WTC11 (cell line): ENCODE measurements around the gene PPP1CB. TPM values are rescaled to one million over a fixed set of nuclear protein-coding genes. Genes with fewer than 3 reads are reported as not detected.

Source experiments
- ATAC-seq: fragments of 200-7000 bp; cut with Tn5 transposase; 2 replicates; pipeline ENCODE4 v1.10.0; 2021; ENCODE audit warnings: mild to moderate bottlenecking, moderate library complexity
- CTCF ChIA-PET: fragments of 300-600 bp; sonication (Branson Sonifier 250); formaldehyde crosslinking; loops from one replicate; lab custom pipeline; 2021; ENCODE audit warnings: antibody characterized with exemption; lab: Charles Lee
- POLR2A ChIA-PET: fragments of 350-600 bp; sonication (Branson Sonifier 250); formaldehyde crosslinking; loops from one replicate; lab custom pipeline; 2021; ENCODE audit warnings: antibody characterized with exemption; lab: Charles Lee
- DNase-seq: peaks from one replicate; pipeline ENCODE4 v3.0.0; 2021; ENCODE audit warnings: low spot score
- H3K27ac Mint-ChIP-seq: 2 replicates; pipeline ENCODE4 v1.8.0; 2021; ENCODE audit warnings: mixed read lengths
- H3K27me3 Mint-ChIP-seq: 2 replicates; pipeline ENCODE4 v1.8.0; 2021; ENCODE audit warnings: low read depth, mild to moderate bottlenecking, moderate library complexity, mixed read lengths
- H3K36me3 Mint-ChIP-seq: 2 replicates; pipeline ENCODE4 v1.8.0; 2021; ENCODE audit warnings: mixed read lengths
- H3K4me1 Mint-ChIP-seq: 2 replicates; pipeline ENCODE4 v1.8.0; 2022; ENCODE audit warnings: mixed read lengths
- H3K4me3 Mint-ChIP-seq: 2 replicates; pipeline ENCODE4 v1.8.0; 2021; ENCODE audit warnings: mild to moderate bottlenecking, moderate library complexity, mixed read lengths
- H3K9me3 Mint-ChIP-seq: 2 replicates; pipeline ENCODE4 v1.8.0; 2021; ENCODE audit warnings: mixed read lengths
- ETV6 ChIP-seq: sonication (generic); formaldehyde crosslinking; IDR thresholded peaks from 2 replicates; pipeline ENCODE4 v1.8.1; 2022; ENCODE audit warnings: mild to moderate bottlenecking, missing genetic modification reagents
- FOXJ3 ChIP-seq: sonication (generic); formaldehyde crosslinking; IDR thresholded peaks from 2 replicates; pipeline ENCODE4 v1.9.0; 2021; ENCODE audit warnings: missing genetic modification reagents, mild to moderate bottlenecking, borderline replicate concordance
- NFATC4 ChIP-seq: fragments of 250-450 bp; sonication (Bioruptor Pico); IDR thresholded peaks from 2 replicates; pipeline ENCODE4 v1.9.0; 2021; ENCODE audit warnings: mild to moderate bottlenecking
- NFE2L1 ChIP-seq: sonication (generic); formaldehyde crosslinking; IDR thresholded peaks from 2 replicates; pipeline ENCODE4 v1.8.1; 2023; ENCODE audit warnings: missing genetic modification reagents
- TEAD1 ChIP-seq: sonication (generic); formaldehyde crosslinking; IDR thresholded peaks from 2 replicates; pipeline ENCODE4 v1.8.0; 2022; ENCODE audit warnings: mild to moderate bottlenecking, missing genetic modification reagents
- ZNF121 ChIP-seq: sonication (generic); formaldehyde crosslinking; IDR thresholded peaks from 2 replicates; pipeline ENCODE4 v1.8.0; 2023; ENCODE audit warnings: missing genetic modification reagents
- ZNF219 ChIP-seq: sonication (generic); formaldehyde crosslinking; IDR thresholded peaks from 2 replicates; pipeline ENCODE4 v1.8.0; 2023; ENCODE audit warnings: missing genetic modification reagents, mild to moderate bottlenecking, borderline replicate concordance
- total RNA-seq: library from RNA; stranded (reverse); gene quantifications from 3 replicates; pipeline ENCODE4 v1.2.3, GENCODE V29; 2021
- TF ChIP-seq, protein P1 (sequence below): sonication (generic); formaldehyde crosslinking; IDR thresholded peaks from 2 replicates; pipeline ENCODE4 v1.8.1; 2023; ENCODE audit warnings: mild to moderate bottlenecking, moderate library complexity, missing genetic modification reagents
- TF ChIP-seq, protein P2 (sequence below): sonication (generic); formaldehyde crosslinking; IDR thresholded peaks from 2 replicates; pipeline ENCODE4 v1.8.0; 2022; ENCODE audit warnings: mild to moderate bottlenecking, missing genetic modification reagents
- TF ChIP-seq, protein P3 (sequence below): sonication (generic); formaldehyde crosslinking; IDR thresholded peaks from 2 replicates; pipeline ENCODE4 v1.8.0; 2022; ENCODE audit warnings: mild to moderate bottlenecking, missing genetic modification reagents
- TF ChIP-seq, protein P4 (sequence below): sonication (generic); formaldehyde crosslinking; IDR thresholded peaks from 2 replicates; pipeline ENCODE4 v1.8.1; 2023; ENCODE audit warnings: mild to moderate bottlenecking, missing genetic modification reagents, moderate library complexity
- TF ChIP-seq, protein P5 (sequence below): sonication (generic); formaldehyde crosslinking; IDR thresholded peaks from 2 replicates; pipeline ENCODE4 v1.8.1; 2022; ENCODE audit warnings: missing genetic modification reagents, borderline replicate concordance
- TF ChIP-seq, protein P6 (sequence below): fragments of 200-600 bp; IDR thresholded peaks from 2 replicates; pipeline ENCODE4 v1.8.0; 2022; ENCODE audit warnings: antibody characterized with exemption
- TF ChIP-seq, protein P7 (sequence below): fragments of 250-450 bp; sonication (Bioruptor Pico); IDR thresholded peaks from 2 replicates; pipeline ENCODE4 v1.9.0; 2021; ENCODE audit warnings: mild to moderate bottlenecking, borderline replicate concordance
- TF ChIP-seq, protein P8 (sequence below): sonication (generic); formaldehyde crosslinking; IDR thresholded peaks from 2 replicates; pipeline ENCODE4 v1.8.1; 2023; ENCODE audit warnings: mild to moderate bottlenecking, missing genetic modification reagents, borderline replicate concordance
- TF ChIP-seq, protein P9 (sequence below): sonication (generic); formaldehyde crosslinking; IDR thresholded peaks from 2 replicates; pipeline ENCODE4 v1.8.0; 2022; ENCODE audit warnings: missing genetic modification reagents

The PPP1CB gene
- total RNA-seq, 1 experiment from 2014 or later, result 133 TPM

DNA sequence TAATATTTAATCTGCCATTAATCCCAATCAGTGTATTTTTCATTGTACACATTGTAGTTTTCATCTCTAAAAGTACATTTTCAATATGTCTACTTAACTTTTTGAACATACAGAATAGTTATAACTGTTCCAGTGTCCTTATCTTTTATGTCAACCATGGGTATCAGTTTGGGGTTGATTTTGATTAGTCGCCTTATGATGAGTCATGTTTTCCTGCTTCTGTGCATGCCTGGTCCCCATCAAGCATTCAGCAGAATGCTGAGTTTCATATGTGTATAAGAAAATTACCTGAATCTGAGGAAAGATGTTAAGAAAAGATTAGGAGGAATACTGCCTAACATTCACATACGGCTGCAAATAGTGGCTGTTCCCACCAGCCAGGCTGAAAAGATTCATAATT, 76.8 kb downstream of the PPP1CB start:
- Mint-ChIP-seq H3K27me3 (no peaks in the 10 kb centered on the region; the same call in 1 of the 2 replicates), H3K27ac (no peak overlapping the region), H3K36me3 (no peaks in the 10 kb centered on the region), H3K9me3 (no peaks in the 10 kb centered on the region), H3K4me3 (no peak overlapping the region), H3K4me1 (no peaks in the 10 kb centered on the region)
- ChIA-PET POLR2A (interaction anchor here (0.6 kb wide), 1 partner anchor 49 kb away, joined by 4 read pairs; no protein-coding TSS in a partner anchor), CTCF (no interaction called here)
- ATAC-seq (no peak), DNase-seq (no peak)
- TF ChIP-seq, protein P1, sequence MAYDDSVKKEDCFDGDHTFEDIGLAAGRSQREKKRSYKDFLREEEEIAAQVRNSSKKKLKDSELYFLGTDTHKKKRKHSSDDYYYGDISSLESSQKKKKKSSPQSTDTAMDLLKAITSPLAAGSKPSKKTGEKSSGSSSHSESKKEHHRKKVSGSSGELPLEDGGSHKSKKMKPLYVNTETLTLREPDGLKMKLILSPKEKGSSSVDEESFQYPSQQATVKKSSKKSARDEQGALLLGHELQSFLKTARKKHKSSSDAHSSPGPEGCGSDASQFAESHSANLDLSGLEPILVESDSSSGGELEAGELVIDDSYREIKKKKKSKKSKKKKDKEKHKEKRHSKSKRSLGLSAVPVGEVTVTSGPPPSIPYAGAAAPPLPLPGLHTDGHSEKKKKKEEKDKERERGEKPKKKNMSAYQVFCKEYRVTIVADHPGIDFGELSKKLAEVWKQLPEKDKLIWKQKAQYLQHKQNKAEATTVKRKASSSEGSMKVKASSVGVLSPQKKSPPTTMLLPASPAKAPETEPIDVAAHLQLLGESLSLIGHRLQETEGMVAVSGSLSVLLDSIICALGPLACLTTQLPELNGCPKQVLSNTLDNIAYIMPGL (CRISPR knock-in tag), result no peak
- TF ChIP-seq NFATC4 (CRISPR knock-in tag), result no peak
- TF ChIP-seq TEAD1 (CRISPR knock-in tag), result no peak
- TF ChIP-seq FOXJ3 (CRISPR knock-in tag), result no peak
- TF ChIP-seq ZNF219 (CRISPR knock-in tag), result no peak
- TF ChIP-seq, protein P2, sequence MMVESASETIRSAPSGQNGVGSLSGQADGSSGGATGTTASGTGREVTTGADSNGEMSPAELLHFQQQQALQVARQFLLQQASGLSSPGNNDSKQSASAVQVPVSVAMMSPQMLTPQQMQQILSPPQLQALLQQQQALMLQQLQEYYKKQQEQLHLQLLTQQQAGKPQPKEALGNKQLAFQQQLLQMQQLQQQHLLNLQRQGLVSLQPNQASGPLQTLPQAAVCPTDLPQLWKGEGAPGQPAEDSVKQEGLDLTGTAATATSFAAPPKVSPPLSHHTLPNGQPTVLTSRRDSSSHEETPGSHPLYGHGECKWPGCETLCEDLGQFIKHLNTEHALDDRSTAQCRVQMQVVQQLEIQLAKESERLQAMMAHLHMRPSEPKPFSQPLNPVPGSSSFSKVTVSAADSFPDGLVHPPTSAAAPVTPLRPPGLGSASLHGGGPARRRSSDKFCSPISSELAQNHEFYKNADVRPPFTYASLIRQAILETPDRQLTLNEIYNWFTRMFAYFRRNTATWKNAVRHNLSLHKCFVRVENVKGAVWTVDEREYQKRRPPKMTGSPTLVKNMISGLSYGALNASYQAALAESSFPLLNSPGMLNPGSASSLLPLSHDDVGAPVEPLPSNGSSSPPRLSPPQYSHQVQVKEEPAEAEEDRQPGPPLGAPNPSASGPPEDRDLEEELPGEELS, result no peak
- no peak for TF ChIP-seq ZNF121 (CRISPR knock-in tag)
- TF ChIP-seq, protein P3, sequence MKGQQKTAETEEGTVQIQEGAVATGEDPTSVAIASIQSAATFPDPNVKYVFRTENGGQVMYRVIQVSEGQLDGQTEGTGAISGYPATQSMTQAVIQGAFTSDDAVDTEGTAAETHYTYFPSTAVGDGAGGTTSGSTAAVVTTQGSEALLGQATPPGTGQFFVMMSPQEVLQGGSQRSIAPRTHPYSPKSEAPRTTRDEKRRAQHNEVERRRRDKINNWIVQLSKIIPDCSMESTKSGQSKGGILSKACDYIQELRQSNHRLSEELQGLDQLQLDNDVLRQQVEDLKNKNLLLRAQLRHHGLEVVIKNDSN (CRISPR knock-in tag), result no peak
- TF ChIP-seq, protein P4, sequence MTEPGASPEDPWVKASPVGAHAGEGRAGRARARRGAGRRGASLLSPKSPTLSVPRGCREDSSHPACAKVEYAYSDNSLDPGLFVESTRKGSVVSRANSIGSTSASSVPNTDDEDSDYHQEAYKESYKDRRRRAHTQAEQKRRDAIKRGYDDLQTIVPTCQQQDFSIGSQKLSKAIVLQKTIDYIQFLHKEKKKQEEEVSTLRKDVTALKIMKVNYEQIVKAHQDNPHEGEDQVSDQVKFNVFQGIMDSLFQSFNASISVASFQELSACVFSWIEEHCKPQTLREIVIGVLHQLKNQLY (CRISPR knock-in tag), result no peak
- TF ChIP-seq, protein P5, sequence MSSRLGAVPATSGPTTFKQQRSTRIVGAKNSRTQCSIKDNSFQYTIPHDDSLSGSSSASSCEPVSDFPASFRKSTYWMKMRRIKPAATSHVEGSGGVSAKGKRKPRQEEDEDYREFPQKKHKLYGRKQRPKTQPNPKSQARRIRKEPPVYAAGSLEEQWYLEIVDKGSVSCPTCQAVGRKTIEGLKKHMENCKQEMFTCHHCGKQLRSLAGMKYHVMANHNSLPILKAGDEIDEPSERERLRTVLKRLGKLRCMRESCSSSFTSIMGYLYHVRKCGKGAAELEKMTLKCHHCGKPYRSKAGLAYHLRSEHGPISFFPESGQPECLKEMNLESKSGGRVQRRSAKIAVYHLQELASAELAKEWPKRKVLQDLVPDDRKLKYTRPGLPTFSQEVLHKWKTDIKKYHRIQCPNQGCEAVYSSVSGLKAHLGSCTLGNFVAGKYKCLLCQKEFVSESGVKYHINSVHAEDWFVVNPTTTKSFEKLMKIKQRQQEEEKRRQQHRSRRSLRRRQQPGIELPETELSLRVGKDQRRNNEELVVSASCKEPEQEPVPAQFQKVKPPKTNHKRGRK, result no peak
- TF ChIP-seq, protein P6, sequence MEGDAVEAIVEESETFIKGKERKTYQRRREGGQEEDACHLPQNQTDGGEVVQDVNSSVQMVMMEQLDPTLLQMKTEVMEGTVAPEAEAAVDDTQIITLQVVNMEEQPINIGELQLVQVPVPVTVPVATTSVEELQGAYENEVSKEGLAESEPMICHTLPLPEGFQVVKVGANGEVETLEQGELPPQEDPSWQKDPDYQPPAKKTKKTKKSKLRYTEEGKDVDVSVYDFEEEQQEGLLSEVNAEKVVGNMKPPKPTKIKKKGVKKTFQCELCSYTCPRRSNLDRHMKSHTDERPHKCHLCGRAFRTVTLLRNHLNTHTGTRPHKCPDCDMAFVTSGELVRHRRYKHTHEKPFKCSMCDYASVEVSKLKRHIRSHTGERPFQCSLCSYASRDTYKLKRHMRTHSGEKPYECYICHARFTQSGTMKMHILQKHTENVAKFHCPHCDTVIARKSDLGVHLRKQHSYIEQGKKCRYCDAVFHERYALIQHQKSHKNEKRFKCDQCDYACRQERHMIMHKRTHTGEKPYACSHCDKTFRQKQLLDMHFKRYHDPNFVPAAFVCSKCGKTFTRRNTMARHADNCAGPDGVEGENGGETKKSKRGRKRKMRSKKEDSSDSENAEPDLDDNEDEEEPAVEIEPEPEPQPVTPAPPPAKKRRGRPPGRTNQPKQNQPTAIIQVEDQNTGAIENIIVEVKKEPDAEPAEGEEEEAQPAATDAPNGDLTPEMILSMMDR, result no peak
- TF ChIP-seq, protein P7, sequence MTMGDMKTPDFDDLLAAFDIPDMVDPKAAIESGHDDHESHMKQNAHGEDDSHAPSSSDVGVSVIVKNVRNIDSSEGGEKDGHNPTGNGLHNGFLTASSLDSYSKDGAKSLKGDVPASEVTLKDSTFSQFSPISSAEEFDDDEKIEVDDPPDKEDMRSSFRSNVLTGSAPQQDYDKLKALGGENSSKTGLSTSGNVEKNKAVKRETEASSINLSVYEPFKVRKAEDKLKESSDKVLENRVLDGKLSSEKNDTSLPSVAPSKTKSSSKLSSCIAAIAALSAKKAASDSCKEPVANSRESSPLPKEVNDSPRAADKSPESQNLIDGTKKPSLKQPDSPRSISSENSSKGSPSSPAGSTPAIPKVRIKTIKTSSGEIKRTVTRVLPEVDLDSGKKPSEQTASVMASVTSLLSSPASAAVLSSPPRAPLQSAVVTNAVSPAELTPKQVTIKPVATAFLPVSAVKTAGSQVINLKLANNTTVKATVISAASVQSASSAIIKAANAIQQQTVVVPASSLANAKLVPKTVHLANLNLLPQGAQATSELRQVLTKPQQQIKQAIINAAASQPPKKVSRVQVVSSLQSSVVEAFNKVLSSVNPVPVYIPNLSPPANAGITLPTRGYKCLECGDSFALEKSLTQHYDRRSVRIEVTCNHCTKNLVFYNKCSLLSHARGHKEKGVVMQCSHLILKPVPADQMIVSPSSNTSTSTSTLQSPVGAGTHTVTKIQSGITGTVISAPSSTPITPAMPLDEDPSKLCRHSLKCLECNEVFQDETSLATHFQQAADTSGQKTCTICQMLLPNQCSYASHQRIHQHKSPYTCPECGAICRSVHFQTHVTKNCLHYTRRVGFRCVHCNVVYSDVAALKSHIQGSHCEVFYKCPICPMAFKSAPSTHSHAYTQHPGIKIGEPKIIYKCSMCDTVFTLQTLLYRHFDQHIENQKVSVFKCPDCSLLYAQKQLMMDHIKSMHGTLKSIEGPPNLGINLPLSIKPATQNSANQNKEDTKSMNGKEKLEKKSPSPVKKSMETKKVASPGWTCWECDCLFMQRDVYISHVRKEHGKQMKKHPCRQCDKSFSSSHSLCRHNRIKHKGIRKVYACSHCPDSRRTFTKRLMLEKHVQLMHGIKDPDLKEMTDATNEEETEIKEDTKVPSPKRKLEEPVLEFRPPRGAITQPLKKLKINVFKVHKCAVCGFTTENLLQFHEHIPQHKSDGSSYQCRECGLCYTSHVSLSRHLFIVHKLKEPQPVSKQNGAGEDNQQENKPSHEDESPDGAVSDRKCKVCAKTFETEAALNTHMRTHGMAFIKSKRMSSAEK (CRISPR knock-in tag), result no peak
- TF ChIP-seq, protein P8, sequence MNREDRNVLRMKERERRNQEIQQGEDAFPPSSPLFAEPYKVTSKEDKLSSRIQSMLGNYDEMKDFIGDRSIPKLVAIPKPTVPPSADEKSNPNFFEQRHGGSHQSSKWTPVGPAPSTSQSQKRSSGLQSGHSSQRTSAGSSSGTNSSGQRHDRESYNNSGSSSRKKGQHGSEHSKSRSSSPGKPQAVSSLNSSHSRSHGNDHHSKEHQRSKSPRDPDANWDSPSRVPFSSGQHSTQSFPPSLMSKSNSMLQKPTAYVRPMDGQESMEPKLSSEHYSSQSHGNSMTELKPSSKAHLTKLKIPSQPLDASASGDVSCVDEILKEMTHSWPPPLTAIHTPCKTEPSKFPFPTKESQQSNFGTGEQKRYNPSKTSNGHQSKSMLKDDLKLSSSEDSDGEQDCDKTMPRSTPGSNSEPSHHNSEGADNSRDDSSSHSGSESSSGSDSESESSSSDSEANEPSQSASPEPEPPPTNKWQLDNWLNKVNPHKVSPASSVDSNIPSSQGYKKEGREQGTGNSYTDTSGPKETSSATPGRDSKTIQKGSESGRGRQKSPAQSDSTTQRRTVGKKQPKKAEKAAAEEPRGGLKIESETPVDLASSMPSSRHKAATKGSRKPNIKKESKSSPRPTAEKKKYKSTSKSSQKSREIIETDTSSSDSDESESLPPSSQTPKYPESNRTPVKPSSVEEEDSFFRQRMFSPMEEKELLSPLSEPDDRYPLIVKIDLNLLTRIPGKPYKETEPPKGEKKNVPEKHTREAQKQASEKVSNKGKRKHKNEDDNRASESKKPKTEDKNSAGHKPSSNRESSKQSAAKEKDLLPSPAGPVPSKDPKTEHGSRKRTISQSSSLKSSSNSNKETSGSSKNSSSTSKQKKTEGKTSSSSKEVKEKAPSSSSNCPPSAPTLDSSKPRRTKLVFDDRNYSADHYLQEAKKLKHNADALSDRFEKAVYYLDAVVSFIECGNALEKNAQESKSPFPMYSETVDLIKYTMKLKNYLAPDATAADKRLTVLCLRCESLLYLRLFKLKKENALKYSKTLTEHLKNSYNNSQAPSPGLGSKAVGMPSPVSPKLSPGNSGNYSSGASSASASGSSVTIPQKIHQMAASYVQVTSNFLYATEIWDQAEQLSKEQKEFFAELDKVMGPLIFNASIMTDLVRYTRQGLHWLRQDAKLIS (CRISPR knock-in tag), result no peak
- no peak for TF ChIP-seq ETV6 (CRISPR knock-in tag)
- TF ChIP-seq, protein P9, sequence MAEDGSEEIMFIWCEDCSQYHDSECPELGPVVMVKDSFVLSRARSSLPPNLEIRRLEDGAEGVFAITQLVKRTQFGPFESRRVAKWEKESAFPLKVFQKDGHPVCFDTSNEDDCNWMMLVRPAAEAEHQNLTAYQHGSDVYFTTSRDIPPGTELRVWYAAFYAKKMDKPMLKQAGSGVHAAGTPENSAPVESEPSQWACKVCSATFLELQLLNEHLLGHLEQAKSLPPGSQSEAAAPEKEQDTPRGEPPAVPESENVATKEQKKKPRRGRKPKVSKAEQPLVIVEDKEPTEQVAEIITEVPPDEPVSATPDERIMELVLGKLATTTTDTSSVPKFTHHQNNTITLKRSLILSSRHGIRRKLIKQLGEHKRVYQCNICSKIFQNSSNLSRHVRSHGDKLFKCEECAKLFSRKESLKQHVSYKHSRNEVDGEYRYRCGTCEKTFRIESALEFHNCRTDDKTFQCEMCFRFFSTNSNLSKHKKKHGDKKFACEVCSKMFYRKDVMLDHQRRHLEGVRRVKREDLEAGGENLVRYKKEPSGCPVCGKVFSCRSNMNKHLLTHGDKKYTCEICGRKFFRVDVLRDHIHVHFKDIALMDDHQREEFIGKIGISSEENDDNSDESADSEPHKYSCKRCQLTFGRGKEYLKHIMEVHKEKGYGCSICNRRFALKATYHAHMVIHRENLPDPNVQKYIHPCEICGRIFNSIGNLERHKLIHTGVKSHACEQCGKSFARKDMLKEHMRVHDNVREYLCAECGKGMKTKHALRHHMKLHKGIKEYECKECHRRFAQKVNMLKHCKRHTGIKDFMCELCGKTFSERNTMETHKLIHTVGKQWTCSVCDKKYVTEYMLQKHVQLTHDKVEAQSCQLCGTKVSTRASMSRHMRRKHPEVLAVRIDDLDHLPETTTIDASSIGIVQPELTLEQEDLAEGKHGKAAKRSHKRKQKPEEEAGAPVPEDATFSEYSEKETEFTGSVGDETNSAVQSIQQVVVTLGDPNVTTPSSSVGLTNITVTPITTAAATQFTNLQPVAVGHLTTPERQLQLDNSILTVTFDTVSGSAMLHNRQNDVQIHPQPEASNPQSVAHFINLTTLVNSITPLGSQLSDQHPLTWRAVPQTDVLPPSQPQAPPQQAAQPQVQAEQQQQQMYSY (CRISPR knock-in tag), result no peak
- TF ChIP-seq NFE2L1 (CRISPR knock-in tag), result no peak
